ENCODE results near the gene CPED1.

- no peak for TF ChIP-seq CTCF (IDR thresholded peaks at IDR 0.05)
- TF ChIP-seq POLR2AphosphoS5 (IDR thresholded peaks at IDR 0.05; ENCODE audit: insufficient read depth in 1 of 2, low read depth in 1 of 2), result no peak
- TF ChIP-seq POLR2A (IDR thresholded peaks at IDR 0.05), result no peak
These were observed 41.8 kb downstream of the CPED1 start for GRCh38 chr7:121030308-121030707.

All from vagina (tissue), 2 donors.